Nephron (organoid): ENCODE data around the gene CCN6.
A peak's percentile ranks its signal among the peaks of the same experiment; 100 is the strongest.

Experiments used
- H3K27ac Mint-ChIP-seq, 3 experiments: 2 replicates each; pipeline ENCODE4 v1.8.0; 2020; ENCODE audit warnings: mixed read lengths in 3 of 3, mild to moderate bottlenecking in 2 of 3, moderate library complexity in 1 of 3
- H3K27me3 Mint-ChIP-seq: 2 replicates; pipeline ENCODE4 v1.8.0; 2021; ENCODE audit warnings: low read depth, mild to moderate bottlenecking, moderate library complexity, mixed read lengths
- H3K36me3 Mint-ChIP-seq: 2 replicates; pipeline ENCODE4 v1.8.0; 2020; ENCODE audit warnings: low read depth, mixed read lengths
- H3K4me1 Mint-ChIP-seq: 2 replicates; pipeline ENCODE4 v1.8.0; 2020; ENCODE audit warnings: mixed read lengths
- H3K4me3 Mint-ChIP-seq, 3 experiments: 2 replicates each; pipeline ENCODE4 v1.8.0; 2020; ENCODE audit warnings: mild to moderate bottlenecking in 3 of 3, mixed read lengths in 3 of 3, moderate library complexity in 2 of 3
- H3K9me3 Mint-ChIP-seq: 2 replicates; pipeline ENCODE4 v1.8.0; 2020; ENCODE audit warnings: mixed read lengths
- TF ChIP-seq, protein P1 (sequence below), 3 experiments: fragments of 200-600 bp; sonication (generic); IDR thresholded peaks; one replicate each; pipeline ENCODE4 v1.5.0; 2021; ENCODE audit warnings: antibody characterized with exemption in 3 of 3; ENCODE audit not compliant: unreplicated experiment in 3 of 3

CCN6 gene

DNA sequence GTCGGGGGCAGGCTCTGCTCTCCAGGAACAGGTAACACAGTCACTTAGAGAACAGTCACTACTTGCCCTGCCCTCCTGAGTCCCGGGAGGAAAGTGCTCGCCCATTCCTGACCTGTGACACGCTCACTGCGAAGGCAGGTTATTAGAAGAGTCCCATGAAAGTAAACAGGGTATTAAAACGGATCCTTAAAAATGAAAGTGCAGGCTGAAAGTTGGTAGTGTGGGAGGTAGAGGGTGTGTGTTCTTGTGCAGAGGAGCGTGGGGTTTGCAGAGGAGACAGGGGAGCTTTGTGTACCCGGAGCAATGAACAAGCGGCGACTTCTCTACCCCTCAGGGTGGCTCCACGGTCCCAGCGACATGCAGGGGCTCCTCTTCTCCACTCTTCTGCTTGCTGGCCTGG, at the start of gene CCN6:
CCN6 (plus strand) TSS at position 104 of the 400 bp plus-strand sequence; CDS start at position 358, 254 bp downstream.
- peak within 1 kb of the TSS in 2 of 3 experiments; percentile 10 to 37 for H3K27ac Mint-ChIP-seq
- H3K9me3 Mint-ChIP-seq, result peaks cover 10% of the 10 kb centered on the region
- peaks cover 6% of the 10 kb centered on the region for H3K4me1 Mint-ChIP-seq
- H3K4me3 Mint-ChIP-seq, result no peak within 1 kb of the TSS
- TF ChIP-seq, protein P1, sequence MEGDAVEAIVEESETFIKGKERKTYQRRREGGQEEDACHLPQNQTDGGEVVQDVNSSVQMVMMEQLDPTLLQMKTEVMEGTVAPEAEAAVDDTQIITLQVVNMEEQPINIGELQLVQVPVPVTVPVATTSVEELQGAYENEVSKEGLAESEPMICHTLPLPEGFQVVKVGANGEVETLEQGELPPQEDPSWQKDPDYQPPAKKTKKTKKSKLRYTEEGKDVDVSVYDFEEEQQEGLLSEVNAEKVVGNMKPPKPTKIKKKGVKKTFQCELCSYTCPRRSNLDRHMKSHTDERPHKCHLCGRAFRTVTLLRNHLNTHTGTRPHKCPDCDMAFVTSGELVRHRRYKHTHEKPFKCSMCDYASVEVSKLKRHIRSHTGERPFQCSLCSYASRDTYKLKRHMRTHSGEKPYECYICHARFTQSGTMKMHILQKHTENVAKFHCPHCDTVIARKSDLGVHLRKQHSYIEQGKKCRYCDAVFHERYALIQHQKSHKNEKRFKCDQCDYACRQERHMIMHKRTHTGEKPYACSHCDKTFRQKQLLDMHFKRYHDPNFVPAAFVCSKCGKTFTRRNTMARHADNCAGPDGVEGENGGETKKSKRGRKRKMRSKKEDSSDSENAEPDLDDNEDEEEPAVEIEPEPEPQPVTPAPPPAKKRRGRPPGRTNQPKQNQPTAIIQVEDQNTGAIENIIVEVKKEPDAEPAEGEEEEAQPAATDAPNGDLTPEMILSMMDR (IDR thresholded peaks at IDR 0.05; ENCODE audit: unreplicated experiment in 3 of 3), result no peak
- H3K27me3 Mint-ChIP-seq, result no peaks in the 10 kb centered on the region
- H3K36me3 Mint-ChIP-seq, result no peaks in the 10 kb centered on the region

DNA sequence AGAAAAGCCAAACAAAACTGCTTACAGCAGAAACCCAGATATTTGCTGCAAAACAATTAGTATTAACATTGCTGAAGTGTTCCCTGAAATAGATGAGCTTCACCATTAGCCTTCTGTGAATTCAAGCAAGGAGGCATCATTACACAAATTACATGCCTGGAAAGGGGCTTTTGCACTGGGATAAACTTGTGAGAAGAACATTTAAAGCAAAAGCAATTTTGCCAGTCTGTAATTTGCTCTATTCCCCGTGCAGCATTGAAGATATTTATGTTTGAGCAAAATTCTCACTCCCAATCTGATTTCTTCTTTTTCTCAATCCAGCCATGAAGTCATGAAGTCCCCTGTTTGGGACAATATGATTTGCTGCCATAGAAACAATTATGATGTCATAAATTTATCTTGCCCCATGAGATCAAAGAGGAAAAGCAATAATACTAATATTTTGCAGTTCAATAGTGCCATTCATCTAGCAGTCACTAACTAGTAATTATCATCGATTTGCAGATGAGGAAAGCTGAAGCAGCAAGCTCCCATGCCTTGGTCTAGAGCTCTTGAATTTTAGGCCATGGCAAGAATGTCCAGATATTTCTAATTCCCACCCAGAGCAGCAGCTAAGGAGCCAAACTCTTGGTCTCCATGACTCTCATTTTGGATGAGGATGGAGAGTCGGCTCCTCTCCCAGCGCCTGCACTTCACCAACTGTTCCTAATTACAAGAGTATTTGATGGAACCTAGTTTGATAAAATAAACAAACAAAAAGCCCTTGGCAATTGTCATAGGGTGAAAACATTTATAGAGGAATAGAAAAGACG, 49.5 kb upstream of the CCN6 start:
- Mint-ChIP-seq H3K27me3 (peaks cover 3% of the 10 kb centered on the region), H3K4me1 (peaks cover 18% of the 10 kb centered on the region), H3K4me3 (no peak overlapping the region), H3K27ac (no peak overlapping the region), H3K9me3 (no peaks in the 10 kb centered on the region), H3K36me3 (no peaks in the 10 kb centered on the region)
- TF ChIP-seq, protein P1 (IDR thresholded peaks at IDR 0.05; ENCODE audit: unreplicated experiment in 3 of 3), result no peak

DNA sequence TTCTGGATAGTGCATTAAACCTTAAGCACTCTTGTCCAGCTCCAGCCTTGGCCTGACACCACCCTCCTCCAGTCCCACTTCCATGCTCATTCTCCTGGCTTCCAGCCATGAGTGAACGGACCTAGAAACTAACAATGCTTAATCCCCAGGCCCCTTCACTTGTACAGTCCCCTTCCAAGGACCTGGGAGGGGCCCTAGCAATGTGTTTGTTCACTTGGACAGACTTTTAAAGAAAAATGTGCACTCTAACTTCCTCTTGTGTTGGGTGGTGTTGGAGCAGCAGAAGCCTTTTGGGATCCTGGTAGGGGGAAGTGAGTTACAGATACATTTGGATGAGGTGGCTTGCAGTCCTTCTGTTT, 48.9 kb upstream of the CCN6 start:
- peaks cover 3% of the 10 kb centered on the region for H3K27me3 Mint-ChIP-seq
- TF ChIP-seq, protein P1 (IDR thresholded peaks at IDR 0.05; ENCODE audit: unreplicated experiment in 3 of 3), result no peak
- H3K4me3 Mint-ChIP-seq, result no peak overlapping the region
- peaks cover 18% of the 10 kb centered on the region for H3K4me1 Mint-ChIP-seq
- no peaks in the 10 kb centered on the region for H3K9me3 Mint-ChIP-seq
- H3K27ac Mint-ChIP-seq, result no peak overlapping the region
- no peaks in the 10 kb centered on the region for H3K36me3 Mint-ChIP-seq

DNA sequence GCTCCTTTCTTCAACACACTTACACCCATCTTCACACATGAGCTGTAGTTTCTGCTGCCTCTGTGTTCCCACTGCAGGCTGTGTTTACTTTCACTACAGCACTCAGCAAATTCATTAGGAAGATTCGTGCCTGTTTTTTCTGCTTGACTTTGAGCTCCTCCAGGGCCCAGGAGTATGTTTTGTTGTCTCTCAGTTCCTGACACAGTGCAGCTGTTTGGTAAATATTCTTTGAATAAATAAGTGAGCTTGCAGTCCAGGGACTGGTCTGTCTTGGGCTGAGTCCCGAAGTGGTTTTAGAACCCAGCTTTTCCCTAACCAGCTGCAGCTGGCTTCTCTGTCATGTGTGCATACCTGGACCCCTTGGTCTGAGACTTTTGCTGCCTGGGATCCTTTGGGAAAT, 46.6 kb upstream of the CCN6 start:
- H3K27ac Mint-ChIP-seq, result peak overlapping the region; percentile 66 to 84 (median 79)
- no peak overlapping the region for H3K4me3 Mint-ChIP-seq
- no peaks in the 10 kb centered on the region for H3K9me3 Mint-ChIP-seq
- peaks cover 18% of the 10 kb centered on the region for H3K4me1 Mint-ChIP-seq
- H3K36me3 Mint-ChIP-seq, result no peaks in the 10 kb centered on the region
- TF ChIP-seq, protein P1 (IDR thresholded peaks at IDR 0.05; ENCODE audit: unreplicated experiment in 3 of 3), result no peak
- peaks cover 7% of the 10 kb centered on the region for H3K27me3 Mint-ChIP-seq

DNA sequence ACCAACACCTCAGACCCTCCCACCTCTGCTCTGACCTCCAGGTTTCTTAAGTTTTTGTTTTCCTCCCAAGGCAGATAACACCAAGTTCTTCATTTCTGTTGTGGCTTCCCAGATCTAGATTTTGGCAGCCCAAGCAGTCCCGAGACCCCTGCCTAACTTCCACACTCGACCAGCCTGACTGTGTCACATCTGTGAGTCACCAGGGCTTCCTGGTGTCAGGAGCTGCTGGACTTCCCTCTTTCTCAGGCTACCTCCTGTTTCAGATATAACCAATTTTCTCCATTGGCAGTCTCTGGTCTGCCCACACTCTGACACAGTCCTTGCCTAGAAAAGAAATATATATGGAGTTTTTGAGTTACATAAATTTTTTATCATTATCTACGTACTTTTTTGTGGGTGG, 46.1 kb upstream of the CCN6 start:
- peaks cover 18% of the 10 kb centered on the region for H3K4me1 Mint-ChIP-seq
- no peaks in the 10 kb centered on the region for H3K36me3 Mint-ChIP-seq
- H3K4me3 Mint-ChIP-seq, result peak overlapping the region in 1 of 3 experiments; percentile 1
- TF ChIP-seq, protein P1 (IDR thresholded peaks at IDR 0.05; ENCODE audit: unreplicated experiment in 3 of 3), result no peak
- no peaks in the 10 kb centered on the region for H3K9me3 Mint-ChIP-seq
- peak overlapping the region; percentile 12 to 84 (median 66) for H3K27ac Mint-ChIP-seq
- peaks cover 7% of the 10 kb centered on the region for H3K27me3 Mint-ChIP-seq

DNA sequence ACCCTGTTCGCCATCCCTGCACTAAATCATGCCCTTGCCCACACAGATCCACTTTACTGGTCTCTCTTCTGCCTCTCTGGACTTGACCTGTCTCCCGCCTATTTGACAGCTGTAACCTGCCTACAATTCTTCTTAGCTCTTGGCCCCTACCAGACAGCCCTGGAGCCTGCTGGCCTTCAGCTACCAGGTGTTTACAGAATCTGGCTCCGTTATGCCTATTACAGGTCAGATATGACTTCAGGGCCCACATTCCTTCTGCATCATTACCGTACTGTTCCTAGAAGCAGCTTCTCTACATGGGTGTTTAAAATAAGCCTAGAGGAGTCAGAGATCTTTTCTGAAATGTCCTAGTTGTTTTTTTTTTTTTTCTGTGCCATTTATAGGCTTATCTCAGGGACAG, 45.4 kb upstream of the CCN6 start:
- peak overlapping the region in 1 of 3 experiments; percentile 51 for H3K4me3 Mint-ChIP-seq
- TF ChIP-seq, protein P1 (IDR thresholded peaks at IDR 0.05; ENCODE audit: unreplicated experiment in 3 of 3), result no peak
- H3K36me3 Mint-ChIP-seq, result no peaks in the 10 kb centered on the region
- H3K4me1 Mint-ChIP-seq, result peaks cover 18% of the 10 kb centered on the region
- no peaks in the 10 kb centered on the region for H3K9me3 Mint-ChIP-seq
- peaks cover 7% of the 10 kb centered on the region for H3K27me3 Mint-ChIP-seq
- peak overlapping the region; percentile 14 to 84 (median 40) for H3K27ac Mint-ChIP-seq
